Stomach (tissue), 4 donors: ENCODE measurements around the gene MAPKAPK3.

Experiments used
- POLR2AphosphoS5 ChIP-seq, 3 donors: sonication (generic); formaldehyde crosslinking; IDR thresholded peaks; one replicate each; pipeline ENCODE4 v1.6.1; 2016; ENCODE audit warnings: antibody characterized with exemption in 3 of 3
- TF ChIP-seq, protein P1 (sequence below), 7 experiments: fragments of 450-650 bp in 4 of 7; fragments of 200-600 bp in 3 of 7; sonication (generic) in 3 of 7; IDR thresholded peaks; one replicate each; pipeline ENCODE4 v1.5.1; 2016 to 2019; ENCODE audit warnings: antibody characterized with exemption in 7 of 7, control low read depth in 2 of 7, mild to moderate bottlenecking in 1 of 7

DNA sequence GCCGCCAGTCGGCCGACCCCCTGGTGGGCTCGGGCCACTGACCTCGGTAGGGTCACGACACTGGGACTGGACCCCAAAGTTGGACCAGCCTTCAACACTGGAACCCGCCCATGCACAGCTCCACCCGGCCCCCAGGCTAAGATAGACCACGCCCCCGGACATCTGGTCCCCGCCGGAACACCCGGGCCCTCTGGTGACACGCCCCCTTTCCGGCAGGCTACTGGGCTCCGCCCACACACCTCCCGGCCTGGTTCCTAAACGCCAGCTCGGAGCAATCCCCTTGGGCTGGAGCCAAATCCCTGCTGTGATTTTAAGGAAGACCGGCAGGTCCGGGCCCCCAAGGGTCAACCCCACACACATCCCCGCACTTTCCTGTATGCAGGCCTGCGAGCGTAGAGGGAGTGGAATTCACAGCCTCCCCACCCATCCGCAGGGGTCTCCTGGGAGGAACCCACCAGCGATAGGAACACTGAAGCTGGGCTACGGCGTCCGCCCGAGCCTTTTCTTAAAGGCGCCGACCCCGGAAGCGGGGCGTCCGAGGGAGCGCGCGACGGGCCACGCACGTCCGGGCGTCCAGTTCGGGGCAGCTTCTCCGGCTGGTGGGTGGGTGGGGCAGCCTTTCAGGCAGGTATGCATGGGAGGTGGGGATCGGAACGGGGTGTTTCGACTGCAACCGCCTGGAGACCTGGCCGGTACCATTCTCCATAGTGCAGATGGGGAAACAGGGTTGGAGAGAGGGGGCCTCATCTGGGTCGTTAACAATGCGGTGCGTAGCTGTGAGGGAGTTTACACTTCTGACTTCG lies 47.8 kb upstream of the MAPKAPK3 start, which contains the start of gene HEMK1:
- peak; percentile 74 to 94 (median 75) for TF ChIP-seq POLR2AphosphoS5 (IDR thresholded peaks at IDR 0.05)
- TF ChIP-seq, protein P1, sequence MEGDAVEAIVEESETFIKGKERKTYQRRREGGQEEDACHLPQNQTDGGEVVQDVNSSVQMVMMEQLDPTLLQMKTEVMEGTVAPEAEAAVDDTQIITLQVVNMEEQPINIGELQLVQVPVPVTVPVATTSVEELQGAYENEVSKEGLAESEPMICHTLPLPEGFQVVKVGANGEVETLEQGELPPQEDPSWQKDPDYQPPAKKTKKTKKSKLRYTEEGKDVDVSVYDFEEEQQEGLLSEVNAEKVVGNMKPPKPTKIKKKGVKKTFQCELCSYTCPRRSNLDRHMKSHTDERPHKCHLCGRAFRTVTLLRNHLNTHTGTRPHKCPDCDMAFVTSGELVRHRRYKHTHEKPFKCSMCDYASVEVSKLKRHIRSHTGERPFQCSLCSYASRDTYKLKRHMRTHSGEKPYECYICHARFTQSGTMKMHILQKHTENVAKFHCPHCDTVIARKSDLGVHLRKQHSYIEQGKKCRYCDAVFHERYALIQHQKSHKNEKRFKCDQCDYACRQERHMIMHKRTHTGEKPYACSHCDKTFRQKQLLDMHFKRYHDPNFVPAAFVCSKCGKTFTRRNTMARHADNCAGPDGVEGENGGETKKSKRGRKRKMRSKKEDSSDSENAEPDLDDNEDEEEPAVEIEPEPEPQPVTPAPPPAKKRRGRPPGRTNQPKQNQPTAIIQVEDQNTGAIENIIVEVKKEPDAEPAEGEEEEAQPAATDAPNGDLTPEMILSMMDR (IDR thresholded peaks at IDR 0.05) = no peak
